IMR-90 (cell line): ENCODE results near the gene MMP23B. TPM values are rescaled to one million over a fixed set of nuclear protein-coding genes. Genes with fewer than 3 reads are reported as not detected.

Source experiments
- ATAC-seq: fragments of 200-7000 bp; cut with Tn5 transposase; 2 replicates; pipeline ENCODE4 v1.9.1; 2020; ENCODE audit warnings: low read depth, mild to moderate bottlenecking, moderate library complexity
- BruUV-seq: library from RNA; stranded (reverse); fragments of 400-500 nt; replicated peaks from 2 replicates; lab custom pipeline; 2021; lab: Mats Ljungman, UMichigan
- CTCF ChIA-PET: fragments of 300-600 bp; formaldehyde crosslinking; extraction: SDS; loops from one replicate; lab custom pipeline; 2021; ENCODE audit warnings: antibody characterized with exemption; lab: Yijun Ruan, JAX
- POLR2A ChIA-PET: fragments of 300-600 bp; sonication (Branson Sonifier 250); formaldehyde crosslinking; loops from one replicate; lab custom pipeline; 2022; ENCODE audit warnings: antibody characterized with exemption; ENCODE audit not compliant: unreplicated experiment; lab: Charles Lee
- DNase-seq: peaks from one replicate; pipeline ENCODE4 v3.0.0; 2013
- H2AFZ ChIP-seq: replicated peaks from 2 replicates; pipeline ENCODE3; 2013; ENCODE audit warnings: low read length, mild to moderate bottlenecking; ENCODE audit not compliant: poor library complexity
- H2AK5ac ChIP-seq: 2 replicates; pipeline ENCODE4 v1.6.1; 2013; ENCODE audit warnings: low read depth, low read length, inconsistent platforms
- H2AK9ac ChIP-seq: replicated peaks from 2 replicates; pipeline ENCODE3; 2013; ENCODE audit warnings: mild to moderate bottlenecking, low read depth, low read length, moderate library complexity; ENCODE audit not compliant: poor library complexity
- H2BK120ac ChIP-seq: 2 replicates; pipeline ENCODE4 v1.6.1; 2013; ENCODE audit warnings: low read depth, low read length, inconsistent platforms
- H2BK15ac ChIP-seq: 3 replicates; pipeline ENCODE4 v1.6.1; 2013; ENCODE audit warnings: low read depth, low read length, inconsistent platforms
- H2BK20ac ChIP-seq: 2 replicates; pipeline ENCODE4 v1.6.1; 2013; ENCODE audit warnings: low read depth, mild to moderate bottlenecking, inconsistent platforms, low read length, moderate library complexity
- H2BK5ac ChIP-seq: 2 replicates; pipeline ENCODE4 v1.6.1; 2013; ENCODE audit warnings: mild to moderate bottlenecking, low read depth, low read length, inconsistent platforms; ENCODE audit not compliant: poor library complexity, severe bottlenecking
- H3K14ac ChIP-seq: replicated peaks from 2 replicates; pipeline ENCODE4 v1.6.1; 2013; ENCODE audit warnings: low read depth, low read length, inconsistent platforms
- H3K18ac ChIP-seq: 2 replicates; pipeline ENCODE4 v1.6.1; 2013; ENCODE audit warnings: low read depth, low read length, control low read depth
- H3K23ac ChIP-seq: 2 replicates; pipeline ENCODE4 v1.6.1; 2013; ENCODE audit warnings: low read depth, low read length, inconsistent platforms
- H3K27ac ChIP-seq: 2 replicates; pipeline ENCODE4 v1.5.1; 2013; ENCODE audit warnings: mild to moderate bottlenecking, control low read depth, low read length; ENCODE audit not compliant: insufficient read depth
- H3K27me3 ChIP-seq: 2 replicates; pipeline ENCODE4 v1.6.1; 2013; ENCODE audit warnings: low read length; ENCODE audit not compliant: control insufficient read depth, insufficient read depth
- H3K36me3 ChIP-seq: 2 replicates; pipeline ENCODE4 v1.6.1; 2013; ENCODE audit warnings: low read length, mixed read lengths; ENCODE audit not compliant: control insufficient read depth, insufficient read depth
- H3K4ac ChIP-seq: 2 replicates; pipeline ENCODE4 v1.6.1; 2013; ENCODE audit warnings: low read depth, low read length, inconsistent platforms
- H3K4me1 ChIP-seq: 2 replicates; pipeline ENCODE4 v1.6.1; 2013; ENCODE audit warnings: low read length, mixed read lengths; ENCODE audit not compliant: control insufficient read depth, insufficient read depth
- H3K4me2 ChIP-seq: 2 replicates; pipeline ENCODE4 v1.6.1; 2013; ENCODE audit warnings: low read depth, mild to moderate bottlenecking, control low read depth, low read length, moderate library complexity
- H3K4me3 ChIP-seq: 2 replicates; pipeline ENCODE4 v1.5.1; 2013; ENCODE audit warnings: low read depth, mild to moderate bottlenecking, control low read depth, low read length, moderate library complexity; ENCODE audit not compliant: insufficient read depth
- H3K56ac ChIP-seq: 2 replicates; pipeline ENCODE4 v1.6.1; 2013; ENCODE audit warnings: low read length, inconsistent platforms; ENCODE audit not compliant: insufficient read depth; ENCODE audit errors: extremely low read depth
- H3K79me1 ChIP-seq, 2 experiments: 2 replicates each; pipeline ENCODE4 v1.6.1; 2013; ENCODE audit warnings: low read length in 2 of 2, inconsistent platforms in 1 of 2, low read depth in 1 of 2
- H3K9ac ChIP-seq: 2 replicates; pipeline ENCODE4 v1.6.1; 2013; ENCODE audit warnings: low read depth, low read length, control low read depth
- H3K9me1 ChIP-seq: 2 replicates; pipeline ENCODE4 v1.6.1; 2013; ENCODE audit warnings: low read length, inconsistent platforms; ENCODE audit not compliant: insufficient read depth
- H3K9me3 ChIP-seq: 2 replicates; pipeline ENCODE4 v1.6.1; 2013; ENCODE audit warnings: low read length; ENCODE audit not compliant: control insufficient read depth, insufficient read depth
- H4K20me1 ChIP-seq: 2 replicates; pipeline ENCODE4 v1.6.1; 2013; ENCODE audit warnings: low read length, inconsistent platforms; ENCODE audit not compliant: insufficient read depth
- H4K5ac ChIP-seq: 2 replicates; pipeline ENCODE4 v1.6.1; 2013; ENCODE audit warnings: mild to moderate bottlenecking, low read depth, low read length, control low read depth
- H4K8ac ChIP-seq, 2 experiments: 2 replicates each; pipeline ENCODE4 v1.6.1; 2013; ENCODE audit warnings: low read depth in 2 of 2, low read length in 2 of 2, control low read depth in 1 of 2, inconsistent platforms in 1 of 2
- H4K91ac ChIP-seq: 2 replicates; pipeline ENCODE4 v1.6.1; 2013; ENCODE audit warnings: low read depth, low read length, inconsistent platforms; ENCODE audit not compliant: insufficient read depth
- BHLHE40 ChIP-seq: fragments of 150-350 bp; IDR thresholded peaks from 2 replicates; pipeline ENCODE4 v1.6.1; 2016; ENCODE audit warnings: mild to moderate bottlenecking, low read depth, low read length
- CEBPB ChIP-seq: IDR thresholded peaks from 2 replicates; pipeline ENCODE4 v1.6.1; 2012; ENCODE audit warnings: low read depth, low read length, improper control_type of control experiment
- CTCF ChIP-seq: conservative IDR thresholded peaks from 2 replicates; pipeline ENCODE4 v1.5.1; 2012; ENCODE audit warnings: mild to moderate bottlenecking, low read depth, low read length, improper control_type of control experiment
- FOS ChIP-seq: fragments of 150-350 bp; IDR thresholded peaks from 2 replicates; pipeline ENCODE4 v1.6.1; 2016; ENCODE audit warnings: low read depth, low read length
- MAFK ChIP-seq: IDR thresholded peaks from 2 replicates; pipeline ENCODE4 v1.6.1; 2012; ENCODE audit warnings: low read depth, low read length, improper control_type of control experiment
- MAZ ChIP-seq: IDR thresholded peaks from 2 replicates; pipeline ENCODE4 v1.6.1; 2012; ENCODE audit warnings: low read depth, mild to moderate bottlenecking, low read length, improper control_type of control experiment, moderate library complexity, borderline replicate concordance
- MXI1 ChIP-seq: IDR thresholded peaks from 2 replicates; pipeline ENCODE4 v1.6.1; 2012; ENCODE audit warnings: low read depth, mild to moderate bottlenecking, low read length, moderate library complexity, borderline replicate concordance
- POLR2A ChIP-seq: IDR thresholded peaks from 2 replicates; pipeline ENCODE4 v1.6.1; 2012; ENCODE audit warnings: mild to moderate bottlenecking, low read depth, low read length
- SMC3 ChIP-seq: fragments of 150-350 bp; IDR thresholded peaks from 2 replicates; pipeline ENCODE4 v1.6.1; 2016; ENCODE audit warnings: low read depth, mild to moderate bottlenecking, antibody characterized with exemption, low read length, moderate library complexity
- USF2 ChIP-seq: fragments of 150-350 bp; IDR thresholded peaks from 2 replicates; pipeline ENCODE4 v1.6.1; 2017; ENCODE audit warnings: mild to moderate bottlenecking, antibody characterized with exemption, low read length, low read depth
- WGBS, 2 experiments: methylation state at CpG; one replicate each; pipeline versions ENCODE4 v1.1.5 to v1.1.7; 2013; ENCODE audit warnings: missing lambda C conversion rate in 2 of 2; ENCODE audit not compliant: insufficient read length in 1 of 2; ENCODE audit errors: extremely low coverage in 2 of 2; 5-methylcytosine and 5-hydroxymethylcytosine counted together
- dilution Hi-C: fragments of 300-500 bp; cut with HindIII; formaldehyde crosslinking; loops from one replicate; pipeline ENCODE4 v1.14.3; 2018; ENCODE audit warnings: low sequenced_read_pairs; ENCODE audit not compliant: unreplicated experiment
- in situ Hi-C: fragments of 300-500 bp; cut with MboI; formaldehyde crosslinking; loops from 3 replicates; pipeline ENCODE4 v1.14.3; 2019; ENCODE audit warnings: low sequenced_read_pairs, inconsistent platforms, mixed read lengths
- intact Hi-C: fragments of 100-400 bp; cut with micrococcal nuclease; formaldehyde crosslinking; loops from 2 replicates; pipeline ENCODE4 v1.10.0; 2022
- polyA plus RNA-seq, 3 experiments: library from polyadenylated mRNA; depleted of rRNA; stranded (reverse); fragments of >200 nt; gene quantifications; 2 replicates each; pipeline ENCODE4 v1.2.3, GENCODE V29; 2012; ENCODE audit warnings: low replicate concordance in 1 of 3
- total RNA-seq: library from RNA; depleted of rRNA; stranded (reverse); fragments of >200 nt; gene quantifications from 2 replicates; pipeline ENCODE4 v1.2.3, GENCODE V29; 2012

Gene MMP23B
- total and polyA plus RNA-seq, 2 of the 4 experiments (the other 2 are of a cell fraction) = 1.1 to 5.4 TPM

- BruUV-seq = no TSS peak
- Histone ChIP-seq H3K79me1 (peaks cover 0 to 12% of the 10 kb centered on the region in 2 experiments; a peak in 1 of 4 replicates), H3K4me2 (no peak overlapping the region), H2AK9ac (no peak overlapping the region), H3K4me1 (peaks cover 3% of the 10 kb centered on the region; the same call in 1 of the 2 replicates), H3K4me3 (no peak overlapping the region), H3K4ac (no peak overlapping the region), H3K9me1 (no peaks in the 10 kb centered on the region), H3K27me3 (no peaks in the 10 kb centered on the region), H2AFZ (no peak overlapping the region), H4K20me1 (peaks cover 20% of the 10 kb centered on the region), H4K5ac (no peak overlapping the region), H3K9ac (no peak overlapping the region), H3K18ac (no peak overlapping the region), H3K36me3 (peaks cover 31% of the 10 kb centered on the region), H4K8ac (no peak overlapping the region), H2AK5ac (no peak overlapping the region), H2BK5ac (no peak overlapping the region), H2BK20ac (no peak overlapping the region), H3K27ac (no peak overlapping the region), H2BK120ac (no peak overlapping the region), H3K14ac (no peak overlapping the region), H3K23ac (no peak overlapping the region), H3K9me3 (no peaks in the 10 kb centered on the region), H2BK15ac (no peak overlapping the region), H4K91ac (no peak overlapping the region), H3K56ac (no peak overlapping the region)
- WGBS, 2 experiments = 89% methylated on average over 5 of the region's 8 CpGs; no CpG with 5 or more reads in 1 of the 2 experiments
- ChIA-PET POLR2A (no interaction called here), CTCF (no interaction called here)
- in situ Hi-C loops (no loop called here), intact Hi-C loops (no loop called here), dilution Hi-C loops (no loop called here)
- DNase-seq (no peak), ATAC-seq (no peak)
- TF ChIP-seq USF2 (no peak), BHLHE40 (no peak), CTCF (no peak), MXI1 (no peak), SMC3 (no peak), MAZ (no peak), CEBPB (no peak), FOS (no peak), MAFK (no peak), POLR2A (no peak)
Measured at GRCh38 chr1:1625824-1626206, 6.2 kb upstream of the MMP23B start.
